DMS114 treated with DMSO at 0.1 percent for 48 hours (cell line): ENCODE measurements around the gene LPP.

Source experiments
- DNase-seq: peaks from one replicate; lab custom pipeline; 2025; ENCODE audit not compliant: unreplicated experiment; lab: John Stamatoyannopoulos, UW

The LPP gene

GRCh38 chr3:188468196-188468595, 314.2 kb downstream of the LPP start:
- DNase-seq = no peak

GRCh38 chr3:188468662-188469061, 314.7 kb downstream of the LPP start:
- no peak for DNase-seq

- no peak for DNase-seq
Observed at GRCh38 chr3:188469228-188469885, 315.4 kb downstream of the LPP start.

GRCh38 chr3:188470508-188471130, 316.7 kb downstream of the LPP start:
- DNase-seq = no peak

GRCh38 chr3:188471723-188472122, 317.8 kb downstream of the LPP start:
- DNase-seq = no peak

- no peak for DNase-seq
Observed at GRCh38 chr3:188472336-188472735, 318.4 kb downstream of the LPP start.

- DNase-seq = no peak
Observed at GRCh38 chr3:188473045-188473444, 319.1 kb downstream of the LPP start.

GRCh38 chr3:188473591-188474288, 319.8 kb downstream of the LPP start:
- DNase-seq = no peak

- no peak for DNase-seq
Observed at GRCh38 chr3:188476935-188477334, 323.0 kb downstream of the LPP start.

- DNase-seq = no peak
Observed at GRCh38 chr3:188480011-188480410, 326.1 kb downstream of the LPP start.

- no peak for DNase-seq
Observed at GRCh38 chr3:188482929-188483328, 329.0 kb downstream of the LPP start.

GRCh38 chr3:188486126-188486525, 332.2 kb downstream of the LPP start:
- no peak for DNase-seq

GRCh38 chr3:188486952-188487351, 333.0 kb downstream of the LPP start:
- no peak for DNase-seq

GRCh38 chr3:188487652-188488051, 333.7 kb downstream of the LPP start:
- DNase-seq = no peak

GRCh38 chr3:188488801-188489200, 334.8 kb downstream of the LPP start:
- DNase-seq = no peak

GRCh38 chr3:188489639-188490405, 335.9 kb downstream of the LPP start:
- no peak for DNase-seq

GRCh38 chr3:188490416-188490815, 336.5 kb downstream of the LPP start:
- no peak for DNase-seq

GRCh38 chr3:188491276-188491687, 337.3 kb downstream of the LPP start:
- no peak for DNase-seq

- DNase-seq = no peak
Observed at GRCh38 chr3:188496390-188496789, 342.4 kb downstream of the LPP start.

GRCh38 chr3:188497021-188497420, 343.1 kb downstream of the LPP start:
- DNase-seq = no peak

GRCh38 chr3:188503647-188504046, 349.7 kb downstream of the LPP start:
- DNase-seq = no peak

GRCh38 chr3:188505151-188505550, 351.2 kb downstream of the LPP start:
- no peak for DNase-seq
